Activated naive CD4-positive, alpha-beta T cell treated with anti-CD3 and anti-CD28 coated beads, Interleukin-2, amount 10 ng/mL, durations not matched to agents 7 days and 5 days (primary cell): ENCODE data around the gene MTURN.

Source experiments
- CTCF ChIA-PET: fragments of 350-600 bp; sonication (Branson Sonifier 250); formaldehyde crosslinking; loops from one replicate; lab custom pipeline; 2021; ENCODE audit warnings: antibody characterized with exemption; lab: Charles Lee
- DNase-seq: peaks from one replicate; pipeline ENCODE4 v3.0.0-alpha.2; 2020
- H3K27ac Mint-ChIP-seq: one replicate; pipeline ENCODE4 v1.8.0; 2021; ENCODE audit warnings: mild to moderate bottlenecking, moderate library complexity, mixed read lengths
- H3K27me3 Mint-ChIP-seq: one replicate; pipeline ENCODE4 v1.8.0; 2021; ENCODE audit warnings: mild to moderate bottlenecking, mixed read lengths
- H3K36me3 Mint-ChIP-seq: one replicate; pipeline ENCODE4 v1.8.0; 2021; ENCODE audit warnings: mixed read lengths
- H3K4me1 Mint-ChIP-seq: one replicate; pipeline ENCODE4 v1.8.0; 2021; ENCODE audit warnings: mixed read lengths
- H3K4me3 Mint-ChIP-seq: one replicate; pipeline ENCODE4 v1.8.0; 2021; ENCODE audit warnings: mild to moderate bottlenecking, moderate library complexity, mixed read lengths
- H3K9me3 Mint-ChIP-seq: one replicate; pipeline ENCODE4 v1.8.0; 2021; ENCODE audit warnings: mixed read lengths

MTURN gene

GRCh38 chr7:30144657-30145306 is 10.0 kb downstream of the MTURN start:
- H3K27ac Mint-ChIP-seq: no peak overlapping the region
- CTCF ChIA-PET: no interaction called here
- no peaks in the 10 kb centered on the region for H3K36me3 Mint-ChIP-seq
- peaks cover 3% of the 10 kb centered on the region for H3K27me3 Mint-ChIP-seq
- no peak overlapping the region for H3K4me3 Mint-ChIP-seq
- DNase-seq: no peak
- no peaks in the 10 kb centered on the region for H3K9me3 Mint-ChIP-seq
- no peaks in the 10 kb centered on the region for H3K4me1 Mint-ChIP-seq

DNA sequence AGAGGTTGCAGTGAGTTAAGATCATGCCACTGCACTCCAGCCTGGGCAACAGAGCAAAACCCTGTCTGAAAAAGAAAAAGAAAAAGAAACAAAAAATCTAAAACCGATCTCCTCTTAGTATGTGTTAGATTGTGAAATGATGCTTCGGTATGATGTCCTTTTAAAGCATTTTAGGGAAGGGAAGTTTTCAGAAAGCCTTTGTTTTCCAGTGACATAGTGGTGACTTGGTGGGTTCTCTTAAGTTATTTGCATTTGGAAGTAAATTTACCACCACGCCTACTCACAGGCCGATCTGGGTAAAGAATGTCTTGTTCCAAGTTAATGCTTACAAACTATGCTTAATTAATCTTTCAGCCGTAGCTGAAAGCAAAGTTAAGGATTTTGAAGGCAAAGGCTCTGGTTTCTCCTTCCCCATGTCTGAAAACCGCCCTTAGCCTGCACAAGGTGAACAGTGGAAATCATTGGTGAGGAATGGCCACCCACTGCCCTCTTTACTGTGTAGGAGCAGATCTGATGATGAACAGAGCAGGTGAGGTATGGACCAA is 10.7 kb downstream of the MTURN start:
- CTCF ChIA-PET: no interaction called here
- DNase-seq: no peak
- H3K27ac Mint-ChIP-seq: no peak overlapping the region
- peaks cover 2% of the 10 kb centered on the region for H3K4me1 Mint-ChIP-seq
- H3K27me3 Mint-ChIP-seq: peaks cover 3% of the 10 kb centered on the region
- no peak overlapping the region for H3K4me3 Mint-ChIP-seq
- H3K9me3 Mint-ChIP-seq: no peaks in the 10 kb centered on the region
- H3K36me3 Mint-ChIP-seq: no peaks in the 10 kb centered on the region

GRCh38 chr7:30146127-30146612 is 11.4 kb downstream of the MTURN start:
- no peaks in the 10 kb centered on the region for H3K36me3 Mint-ChIP-seq
- no peak overlapping the region for H3K27ac Mint-ChIP-seq
- peaks cover 2% of the 10 kb centered on the region for H3K4me1 Mint-ChIP-seq
- H3K27me3 Mint-ChIP-seq: peaks cover 3% of the 10 kb centered on the region
- no peaks in the 10 kb centered on the region for H3K9me3 Mint-ChIP-seq
- DNase-seq: no peak
- H3K4me3 Mint-ChIP-seq: no peak overlapping the region
- CTCF ChIA-PET: interaction anchor here (1.4 kb wide), 1 partner anchor 137 kb away, joined by 3 read pairs; no protein-coding TSS in a partner anchor

- no peak for DNase-seq
- no peaks in the 10 kb centered on the region for H3K9me3 Mint-ChIP-seq
- no peaks in the 10 kb centered on the region for H3K36me3 Mint-ChIP-seq
- no peak overlapping the region for H3K27ac Mint-ChIP-seq
- CTCF ChIA-PET: interaction anchor here (1.4 kb wide), 2 partner anchors 13 to 136 kb away, joined by 3 read pairs; no protein-coding TSS in a partner anchor
- no peak overlapping the region for H3K4me3 Mint-ChIP-seq
- H3K4me1 Mint-ChIP-seq: peaks cover 2% of the 10 kb centered on the region
- peaks cover 3% of the 10 kb centered on the region for H3K27me3 Mint-ChIP-seq
Measured at GRCh38 chr7:30147223-30147622, 12.4 kb downstream of the MTURN start.

GRCh38 chr7:30147785-30148184 is 13.0 kb downstream of the MTURN start:
- Mint-ChIP-seq H3K4me1 (peaks cover 2% of the 10 kb centered on the region), H3K9me3 (no peaks in the 10 kb centered on the region), H3K36me3 (no peaks in the 10 kb centered on the region), H3K27ac (no peak overlapping the region), H3K4me3 (no peak overlapping the region), H3K27me3 (peaks cover 3% of the 10 kb centered on the region)
- DNase-seq: no peak
- CTCF ChIA-PET: interaction anchor here (1.4 kb wide), 1 partner anchor 12 kb away, joined by 3 read pairs; no protein-coding TSS in a partner anchor

DNA sequence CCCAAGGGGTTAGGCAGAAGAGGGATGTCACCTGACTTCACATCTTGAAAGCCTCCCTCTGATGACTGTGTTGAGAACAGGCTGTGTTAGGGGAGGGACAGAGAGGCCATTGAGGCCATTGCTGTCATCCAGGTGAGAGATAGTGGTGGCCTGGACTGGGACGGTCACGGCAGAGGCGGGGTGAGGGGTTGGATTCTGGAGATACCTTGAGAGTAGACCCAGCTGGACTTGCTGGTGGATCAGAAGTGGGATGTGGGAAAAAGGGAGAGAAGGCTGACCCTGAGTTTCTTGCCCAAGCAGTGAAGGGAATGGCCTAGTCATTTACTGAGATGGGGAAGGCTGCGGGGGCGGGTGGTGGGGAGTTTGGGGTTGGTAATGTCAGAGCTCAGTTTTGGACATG is 13.6 kb downstream of the MTURN start:
- CTCF ChIA-PET: interaction anchor here (1.0 to 1.2 kb wide), 2 partner anchors 13 to 15 kb away, joined by 3 to 4 read pairs; no protein-coding TSS in a partner anchor
- H3K27ac Mint-ChIP-seq: no peak overlapping the region
- no peak for DNase-seq
- no peaks in the 10 kb centered on the region for H3K9me3 Mint-ChIP-seq
- H3K4me3 Mint-ChIP-seq: no peak overlapping the region
- H3K36me3 Mint-ChIP-seq: no peaks in the 10 kb centered on the region
- H3K27me3 Mint-ChIP-seq: peaks cover 3% of the 10 kb centered on the region
- H3K4me1 Mint-ChIP-seq: peaks cover 2% of the 10 kb centered on the region

DNA sequence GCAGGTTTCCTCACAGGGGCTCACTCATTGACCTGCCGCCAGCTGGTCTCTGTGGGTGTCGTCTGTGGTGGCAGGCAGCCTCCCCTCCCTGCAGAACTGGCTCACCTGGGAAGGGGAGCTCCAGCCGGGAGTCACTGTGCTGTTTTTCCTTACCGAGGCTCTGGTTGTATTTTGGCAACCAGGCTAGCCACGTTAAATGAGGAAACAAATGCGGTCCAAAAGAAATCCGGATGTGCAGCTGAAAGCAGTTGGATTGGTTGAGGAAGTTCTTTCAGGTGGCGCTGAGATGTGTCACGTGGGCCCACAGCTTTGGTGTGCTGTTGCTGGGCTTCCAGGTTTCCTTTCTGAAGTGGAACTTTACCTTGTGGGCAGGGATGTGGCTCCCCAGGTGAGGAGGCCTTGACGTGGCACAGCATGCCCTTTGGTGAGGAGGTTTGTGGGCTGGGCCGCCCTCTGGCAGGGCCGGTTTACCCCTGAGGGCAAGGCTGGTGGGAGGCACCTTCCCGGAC is 14.2 kb downstream of the MTURN start:
- H3K36me3 Mint-ChIP-seq: no peaks in the 10 kb centered on the region
- DNase-seq: peak; percentile 74
- peak overlapping the region; percentile 43 for H3K4me3 Mint-ChIP-seq
- peaks cover 3% of the 10 kb centered on the region for H3K27me3 Mint-ChIP-seq
- no peaks in the 10 kb centered on the region for H3K9me3 Mint-ChIP-seq
- H3K4me1 Mint-ChIP-seq: peaks cover 2% of the 10 kb centered on the region
- no peak overlapping the region for H3K27ac Mint-ChIP-seq
- CTCF ChIA-PET: interaction anchor here (1.0 to 1.2 kb wide), 2 partner anchors 13 to 14 kb away, joined by 3 to 4 read pairs; no protein-coding TSS in a partner anchor

DNA sequence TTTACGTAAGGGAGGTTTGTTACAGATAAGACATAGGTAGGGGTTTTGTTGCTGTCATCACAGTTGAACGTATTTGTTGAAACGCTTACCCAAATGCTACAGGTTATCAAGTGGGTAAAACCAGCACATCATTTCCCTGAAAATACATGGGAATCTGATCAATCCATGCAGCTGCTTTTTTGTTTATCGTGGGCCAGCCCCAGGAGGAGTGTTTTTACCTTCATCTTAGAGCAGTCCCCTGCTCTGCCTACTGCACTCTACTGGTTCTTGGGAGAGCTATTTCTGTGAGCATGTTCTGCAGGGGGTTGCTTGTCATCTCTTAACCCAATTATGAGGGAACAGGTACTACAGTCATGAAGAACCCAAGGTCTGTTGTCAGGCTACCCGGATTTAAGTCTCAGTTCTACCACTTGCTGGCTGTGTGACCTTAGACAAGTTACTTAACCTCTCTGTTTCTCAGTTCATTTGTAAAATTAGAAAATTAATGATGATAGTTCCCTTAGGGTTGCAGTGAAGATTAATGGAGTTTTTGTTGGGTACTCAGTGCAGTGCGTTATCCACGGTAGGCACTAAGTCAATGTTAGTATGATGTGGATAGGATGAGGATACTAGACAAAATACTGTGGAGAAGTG is 15.0 kb downstream of the MTURN start:
- peaks cover 2% of the 10 kb centered on the region for H3K27me3 Mint-ChIP-seq
- H3K9me3 Mint-ChIP-seq: no peaks in the 10 kb centered on the region
- no peak for DNase-seq
- H3K36me3 Mint-ChIP-seq: no peaks in the 10 kb centered on the region
- peaks cover 2% of the 10 kb centered on the region for H3K4me1 Mint-ChIP-seq
- H3K4me3 Mint-ChIP-seq: no peak overlapping the region
- CTCF ChIA-PET: interaction anchor here (1.0 to 1.2 kb wide), 2 partner anchors 12 to 14 kb away, joined by 3 to 4 read pairs; no protein-coding TSS in a partner anchor
- H3K27ac Mint-ChIP-seq: no peak overlapping the region

DNA sequence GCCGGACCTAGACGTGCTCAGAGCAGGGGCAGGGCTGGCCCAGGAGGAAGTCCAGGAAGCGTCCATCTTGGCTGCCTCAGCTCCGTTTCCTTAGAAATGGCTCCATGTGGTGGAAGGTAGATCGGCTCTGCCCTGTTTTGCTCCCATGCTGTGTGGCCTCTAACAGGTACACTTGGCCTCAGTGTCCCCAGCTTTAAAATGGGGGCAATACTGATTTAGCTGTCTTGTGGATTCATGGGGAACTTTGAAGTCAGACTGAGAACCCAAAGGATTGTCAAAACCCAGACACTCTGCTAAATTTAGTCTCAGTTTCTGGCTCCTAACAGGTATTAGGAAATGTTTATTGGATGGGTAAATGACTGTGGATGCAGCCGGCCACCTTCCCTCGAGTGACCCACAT is 15.9 kb downstream of the MTURN start:
- no peak overlapping the region for H3K27ac Mint-ChIP-seq
- no peaks in the 10 kb centered on the region for H3K36me3 Mint-ChIP-seq
- no peak overlapping the region for H3K4me3 Mint-ChIP-seq
- H3K27me3 Mint-ChIP-seq: no peaks in the 10 kb centered on the region
- H3K4me1 Mint-ChIP-seq: peaks cover 7% of the 10 kb centered on the region
- CTCF ChIA-PET: no interaction called here
- no peaks in the 10 kb centered on the region for H3K9me3 Mint-ChIP-seq
- no peak for DNase-seq

GRCh38 chr7:30154111-30154587 is 19.4 kb downstream of the MTURN start:
- Mint-ChIP-seq H3K36me3 (no peaks in the 10 kb centered on the region), H3K9me3 (no peaks in the 10 kb centered on the region), H3K4me1 (peaks cover 34% of the 10 kb centered on the region), H3K4me3 (no peak overlapping the region), H3K27ac (no peak overlapping the region), H3K27me3 (no peaks in the 10 kb centered on the region)
- CTCF ChIA-PET: interaction anchor here (2.0 kb wide), 1 partner anchor 10 kb away, joined by 7 read pairs; no protein-coding TSS in a partner anchor
- DNase-seq: no peak

GRCh38 chr7:30155481-30155880 is 20.7 kb downstream of the MTURN start:
- no peak overlapping the region for H3K4me3 Mint-ChIP-seq
- H3K4me1 Mint-ChIP-seq: peaks cover 45% of the 10 kb centered on the region
- H3K36me3 Mint-ChIP-seq: no peaks in the 10 kb centered on the region
- CTCF ChIA-PET: no interaction called here
- no peak overlapping the region for H3K27ac Mint-ChIP-seq
- no peaks in the 10 kb centered on the region for H3K9me3 Mint-ChIP-seq
- no peaks in the 10 kb centered on the region for H3K27me3 Mint-ChIP-seq
- DNase-seq: no peak

- peak; percentile 69 for DNase-seq
- no peaks in the 10 kb centered on the region for H3K36me3 Mint-ChIP-seq
- H3K9me3 Mint-ChIP-seq: no peaks in the 10 kb centered on the region
- H3K27ac Mint-ChIP-seq: peak overlapping the region; percentile 39
- H3K4me1 Mint-ChIP-seq: peaks cover 55% of the 10 kb centered on the region
- H3K4me3 Mint-ChIP-seq: no peak overlapping the region
- no peaks in the 10 kb centered on the region for H3K27me3 Mint-ChIP-seq
- CTCF ChIA-PET: no interaction called here
Measured at GRCh38 chr7:30157204-30157603, 22.4 kb downstream of the MTURN start.

GRCh38 chr7:30159163-30159562 is 24.4 kb downstream of the MTURN start:
- CTCF ChIA-PET: interaction anchor here (1.0 to 1.2 kb wide), 2 partner anchors 17 to 25 kb away, joined by 3 read pairs; partner anchors contain the start of gene MTURN
- no peak for DNase-seq
- Mint-ChIP-seq H3K36me3 (no peaks in the 10 kb centered on the region), H3K9me3 (no peaks in the 10 kb centered on the region), H3K27me3 (no peaks in the 10 kb centered on the region), H3K27ac (no peak overlapping the region), H3K4me1 (peaks cover 73% of the 10 kb centered on the region), H3K4me3 (no peak overlapping the region)

GRCh38 chr7:30159698-30160143 is 24.9 kb downstream of the MTURN start:
- no peaks in the 10 kb centered on the region for H3K9me3 Mint-ChIP-seq
- peaks cover 78% of the 10 kb centered on the region for H3K4me1 Mint-ChIP-seq
- peaks cover 3% of the 10 kb centered on the region for H3K27me3 Mint-ChIP-seq
- H3K27ac Mint-ChIP-seq: no peak overlapping the region
- peak; percentile 38 for DNase-seq
- CTCF ChIA-PET: interaction anchor here (0.9 to 1.2 kb wide), 3 partner anchors 13 to 25 kb away, joined by 3 read pairs; partner anchors contain the start of gene MTURN
- H3K36me3 Mint-ChIP-seq: no peaks in the 10 kb centered on the region
- H3K4me3 Mint-ChIP-seq: no peak overlapping the region
